Sciatic nerve (tissue), 2 donors: ENCODE results near the gene NT5C1A. TPM values are rescaled to one million over a fixed set of nuclear protein-coding genes. Genes with fewer than 3 reads are reported as not detected.

Experiments
- ATAC-seq: fragments of 200-7000 bp; cut with Tn5 transposase; one replicate; pipeline ENCODE4 v1.9.1; 2020; ENCODE audit warnings: mild to moderate bottlenecking, moderate library complexity
- DNase-seq: peaks from one replicate; pipeline ENCODE4 v3.0.0-alpha.2; 2020; ENCODE audit warnings: low spot score
- intact Hi-C: fragments of 100-400 bp; cut with DNase I; formaldehyde crosslinking; loops from one replicate; pipeline ENCODE4 v1.14.2; 2022
- total RNA-seq: library from RNA; stranded (reverse); fragmentation: NEBNext Ultra II Directional; extraction: Animal tissue kit (Norgen Biotek cat#: 25700); gene quantifications from one replicate; pipeline ENCODE4 v1.2.1, GENCODE V29; 2021
- donor health status: DM: no; HTN: no; CAD: no.
- donor health status: DM: no; HTN: no; CAD: no.

Gene NT5C1A
- 1.4 TPM for total RNA-seq

DNA sequence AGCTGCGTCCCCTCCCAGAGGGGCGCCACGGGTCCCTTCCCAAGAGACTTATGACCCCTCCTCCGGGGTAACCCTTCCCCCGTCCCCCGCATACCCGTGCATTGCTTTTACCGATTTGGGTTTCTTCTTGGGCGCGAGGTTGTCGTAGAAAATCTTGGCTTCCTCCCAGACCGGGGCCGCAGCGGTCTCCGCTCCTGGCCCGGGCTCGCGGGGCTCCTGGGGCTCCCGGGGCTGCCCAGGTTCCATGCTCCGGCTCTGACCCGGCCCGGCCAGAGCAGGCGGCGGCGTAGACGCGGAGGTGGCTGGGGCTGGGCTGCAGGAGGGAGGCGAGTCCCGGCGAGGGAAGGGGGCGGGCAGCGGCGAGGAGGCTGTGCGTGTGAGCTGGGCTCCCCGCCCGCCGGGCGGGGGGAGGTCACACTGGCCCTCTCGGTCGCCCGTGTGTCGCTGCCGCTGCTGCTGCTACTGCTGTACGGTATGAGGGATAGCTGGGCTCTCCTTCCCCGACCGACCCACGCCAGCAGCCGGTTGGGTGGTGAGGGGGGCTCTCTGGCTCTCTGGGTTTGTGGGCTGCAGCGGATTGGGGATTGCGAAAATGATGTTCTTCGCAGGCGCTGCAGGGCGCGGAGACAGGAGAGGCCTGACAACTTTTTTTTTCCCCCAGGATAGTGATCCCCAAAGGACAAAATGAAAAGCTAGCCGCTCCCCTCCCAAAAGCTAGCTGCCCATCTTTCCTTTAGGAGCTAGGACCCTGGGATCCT lies at the start of gene NT5C1A:
NT5C1A (minus strand) TSS at position 315 of the 758 bp plus-strand sequence; CDS start at position 246, 69 bp downstream.
- DNase-seq (no peak), ATAC-seq (peak; percentile 86)
- intact Hi-C loops: no loop called here

DNA sequence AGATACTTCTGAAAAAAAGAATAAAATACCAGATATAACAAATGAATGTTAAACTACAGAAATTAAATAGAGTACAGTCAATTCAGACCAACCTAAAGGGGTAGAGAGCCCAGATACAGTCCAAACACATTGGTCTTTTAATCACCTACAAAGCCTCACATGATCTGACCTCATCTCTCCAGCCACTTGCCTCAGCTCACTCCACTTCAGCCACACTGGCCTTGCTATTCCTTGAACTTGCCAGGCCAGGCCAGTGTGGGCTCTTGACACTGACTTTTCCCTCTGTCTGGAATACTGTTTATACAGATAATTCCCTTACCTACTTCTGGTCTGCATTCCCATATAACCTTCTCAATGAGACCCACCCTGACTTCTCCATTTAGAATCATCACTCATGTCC lies 49.8 kb upstream of the NT5C1A start:
- intact Hi-C loops: loop anchor here (10.0 kb wide), 1 partner anchor 117 kb away; no protein-coding TSS in a partner anchor
- ATAC-seq: no peak
- no peak for DNase-seq

DNA sequence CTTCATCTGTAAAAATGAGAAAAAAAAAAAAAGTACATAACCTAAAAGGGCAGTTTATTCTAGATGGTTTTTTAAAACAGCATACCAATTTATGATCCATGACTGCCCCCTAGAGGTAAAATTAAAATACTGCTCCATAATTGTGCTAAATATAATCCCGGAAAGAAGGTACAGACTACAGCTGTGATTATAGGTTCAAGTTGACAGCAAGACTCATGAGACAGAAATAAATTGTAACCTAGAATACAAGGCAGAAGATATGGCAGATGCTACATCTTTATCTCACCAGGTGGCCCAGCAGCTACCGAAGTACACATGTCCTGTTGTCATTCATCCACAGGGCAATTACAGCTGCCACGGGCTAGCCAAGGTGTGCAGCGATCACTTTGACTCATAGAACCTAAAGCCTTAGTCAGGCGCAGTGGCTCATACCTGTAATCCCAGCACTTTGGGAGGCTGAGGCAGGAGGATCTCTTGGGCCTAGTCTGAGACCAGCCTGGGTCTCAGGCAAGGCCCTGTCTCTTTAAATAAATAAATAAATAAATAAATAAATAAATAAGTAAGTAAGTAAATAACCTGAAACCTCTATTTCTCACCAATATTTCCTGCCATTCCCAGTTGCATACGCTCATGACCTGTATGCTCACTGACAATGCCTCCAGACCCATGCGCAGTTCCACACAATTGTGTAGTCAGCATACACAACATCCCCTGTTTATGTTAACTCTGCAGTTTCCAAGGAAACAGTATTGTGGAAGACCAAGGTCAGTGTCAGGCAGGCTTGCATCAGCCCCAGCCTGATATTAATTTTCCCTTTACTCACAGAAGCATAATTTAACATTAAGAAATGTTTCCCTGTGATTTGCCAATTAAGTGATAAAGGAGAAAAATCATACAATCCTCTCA lies 48.4 kb upstream of the NT5C1A start:
- intact Hi-C loops: loop anchor here (10.0 kb wide), 1 partner anchor 116 kb away; no protein-coding TSS in a partner anchor
- DNase-seq: no peak
- no peak for ATAC-seq

DNA sequence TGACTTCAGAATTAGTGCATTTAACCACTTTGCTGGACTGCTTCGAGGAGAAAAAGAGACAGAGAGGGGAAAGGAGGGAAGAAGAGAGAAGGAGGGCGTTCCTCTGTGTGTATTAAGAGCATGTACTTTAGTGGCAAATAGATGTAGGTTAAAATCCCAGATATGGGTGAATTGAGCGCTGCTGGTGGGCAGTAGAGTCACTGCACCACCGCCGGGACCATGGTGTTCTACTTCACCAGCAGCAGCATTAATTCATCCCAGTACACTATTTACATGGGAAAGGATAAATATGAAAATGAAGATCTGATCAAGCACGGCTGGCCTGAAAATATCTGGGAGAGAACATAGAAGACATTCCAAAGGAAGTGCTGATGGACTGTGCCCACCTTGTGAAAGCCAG lies 45.9 kb upstream of the NT5C1A start:
- DNase-seq: no peak
- ATAC-seq: no peak
- intact Hi-C loops: no loop called here

DNA sequence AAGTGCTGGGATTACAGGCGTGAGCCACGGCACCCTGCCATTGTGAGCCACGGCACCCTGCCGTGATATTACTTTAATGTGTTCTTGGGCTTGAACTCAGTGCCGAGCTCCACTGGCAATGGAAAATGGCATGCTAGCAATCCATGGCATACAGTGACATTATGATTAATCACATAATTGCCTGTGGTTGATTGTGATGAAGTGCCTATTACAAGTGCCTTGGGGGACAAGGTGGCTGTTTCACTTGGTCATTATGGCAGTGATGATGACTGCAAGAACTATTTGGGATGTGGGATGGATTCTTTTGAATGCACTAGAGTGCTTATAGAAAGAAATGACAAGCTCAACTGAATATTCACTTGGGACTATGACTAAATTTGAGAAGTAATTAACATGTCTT lies 41.6 kb upstream of the NT5C1A start:
- DNase-seq (no peak), ATAC-seq (no peak)
- intact Hi-C loops: no loop called here

DNA sequence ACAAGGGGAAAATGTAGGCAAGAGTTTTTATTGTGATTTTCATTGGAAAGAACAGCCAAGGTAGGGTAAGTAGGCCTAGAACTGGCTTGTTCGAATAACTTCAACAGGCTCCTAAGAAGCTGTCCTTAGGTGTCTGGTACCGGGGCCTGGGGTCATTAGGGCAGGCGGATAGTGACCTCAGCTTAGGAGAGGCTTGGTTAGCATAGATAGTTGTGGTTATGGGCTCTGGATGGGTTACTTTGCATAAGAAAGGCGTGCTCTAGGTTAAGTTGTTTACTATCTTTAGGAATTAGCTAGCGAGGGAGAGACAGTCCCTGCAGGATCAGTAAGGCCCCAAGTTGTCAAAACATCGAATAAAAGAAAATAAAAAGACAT lies 40.0 kb upstream of the NT5C1A start:
- DNase-seq (no peak), ATAC-seq (no peak)
- intact Hi-C loops: no loop called here

DNA sequence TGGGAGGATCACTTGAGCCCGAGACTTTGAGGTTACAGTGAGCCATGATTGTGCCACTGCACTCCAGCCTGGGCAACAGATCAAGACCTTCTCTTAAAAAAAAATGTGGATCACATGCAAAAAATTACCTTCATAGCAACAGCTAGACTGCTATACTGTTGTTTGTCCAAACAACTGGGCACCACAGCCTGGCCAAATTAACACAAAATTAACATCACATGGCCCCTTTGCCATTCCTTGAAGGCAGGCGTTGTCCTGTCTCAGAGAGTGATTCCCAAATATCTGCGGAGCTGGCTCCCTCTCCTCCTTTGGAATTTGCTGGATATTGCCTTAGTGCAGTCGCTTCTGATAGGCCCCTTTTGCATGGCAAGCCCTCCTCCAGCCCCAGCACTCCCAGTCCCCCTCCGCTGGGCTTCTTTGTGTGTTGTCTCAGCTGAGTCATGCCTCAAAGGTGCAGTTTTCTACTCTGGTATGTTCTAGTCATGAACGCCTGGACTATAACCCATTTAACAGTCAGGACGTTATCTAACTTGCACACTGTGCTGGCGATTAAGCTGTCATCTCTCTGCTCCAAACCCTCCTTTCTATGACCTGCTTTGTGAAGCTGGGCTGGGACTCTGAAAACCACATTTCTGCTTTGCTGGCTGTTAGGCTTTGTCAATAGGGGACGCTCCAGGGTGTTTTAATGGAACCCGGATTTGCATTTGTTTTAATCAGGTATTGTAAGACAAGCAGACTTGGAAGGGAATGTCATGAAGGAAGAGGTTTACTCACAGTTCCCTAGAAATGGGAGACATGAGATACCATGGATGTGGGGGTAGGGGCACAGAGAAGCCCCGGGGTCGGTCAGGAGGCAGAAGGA lies 39.4 kb upstream of the NT5C1A start:
- no peak for ATAC-seq
- no peak for DNase-seq
- intact Hi-C loops: no loop called here

DNA sequence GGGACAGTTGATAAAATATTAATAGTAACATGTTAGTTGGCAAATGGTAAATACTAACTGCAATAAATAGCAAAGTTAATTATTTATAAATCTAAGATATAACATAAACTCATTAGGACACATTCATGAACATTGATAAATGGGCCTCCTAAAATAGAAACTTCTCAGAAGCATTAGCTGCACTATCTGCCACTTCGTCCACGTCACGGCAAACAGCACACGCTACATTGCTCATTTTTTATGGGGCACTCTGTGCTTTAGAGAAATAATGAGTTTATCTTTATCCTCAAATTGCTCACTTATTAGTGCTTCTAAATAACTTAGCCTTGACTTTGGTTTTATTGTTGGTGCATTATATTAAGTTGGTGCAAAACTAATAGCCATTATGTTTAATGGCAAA lies 35.6 kb upstream of the NT5C1A start:
- intact Hi-C loops: no loop called here
- ATAC-seq (no peak), DNase-seq (no peak)

DNA sequence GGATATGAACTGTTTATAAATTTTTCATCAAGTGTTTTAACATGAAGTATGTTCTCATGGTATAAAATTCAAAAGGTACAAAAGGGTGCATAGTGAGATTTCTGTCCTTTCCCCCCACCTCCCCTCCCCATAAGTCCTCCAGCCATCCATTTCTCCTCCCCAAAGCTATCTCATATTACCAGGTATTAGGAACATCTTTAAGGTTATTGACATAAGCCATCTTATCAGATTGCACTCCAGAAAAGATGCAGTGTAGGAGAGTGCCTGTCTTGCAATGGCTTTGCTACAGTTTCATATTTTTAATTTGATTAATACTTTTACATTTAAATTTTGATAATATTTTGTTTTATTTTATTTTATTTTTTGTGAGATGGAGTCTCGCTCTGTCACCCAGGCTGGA lies 32.9 kb upstream of the NT5C1A start:
- intact Hi-C loops: loop anchor here (5.0 kb wide), 1 partner anchor 1517 kb away; no protein-coding TSS in a partner anchor
- no peak for DNase-seq
- no peak for ATAC-seq

DNA sequence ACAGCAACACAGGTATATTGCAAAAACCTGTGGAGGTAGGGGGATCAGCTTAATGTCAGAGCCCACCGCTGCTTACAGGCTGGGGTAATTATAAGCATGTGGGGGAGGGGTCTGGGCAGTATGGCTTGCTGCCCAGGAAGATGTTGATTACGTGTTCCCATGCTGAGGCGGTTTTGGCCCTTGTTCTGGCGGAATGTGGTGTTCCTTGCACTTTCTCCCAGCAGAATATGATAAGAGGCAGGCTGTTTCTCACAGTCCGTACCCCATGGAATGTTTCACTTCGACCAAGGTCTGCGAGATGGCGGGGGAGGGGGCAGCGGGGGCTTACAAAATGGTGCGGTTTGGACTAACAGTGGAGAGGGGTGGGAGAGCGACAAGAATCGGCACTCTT lies 29.1 kb upstream of the NT5C1A start:
- ATAC-seq (peak; percentile 57), DNase-seq (no peak)
- intact Hi-C loops: loop anchor here (5.0 kb wide), 1 partner anchor 1514 kb away; no protein-coding TSS in a partner anchor

DNA sequence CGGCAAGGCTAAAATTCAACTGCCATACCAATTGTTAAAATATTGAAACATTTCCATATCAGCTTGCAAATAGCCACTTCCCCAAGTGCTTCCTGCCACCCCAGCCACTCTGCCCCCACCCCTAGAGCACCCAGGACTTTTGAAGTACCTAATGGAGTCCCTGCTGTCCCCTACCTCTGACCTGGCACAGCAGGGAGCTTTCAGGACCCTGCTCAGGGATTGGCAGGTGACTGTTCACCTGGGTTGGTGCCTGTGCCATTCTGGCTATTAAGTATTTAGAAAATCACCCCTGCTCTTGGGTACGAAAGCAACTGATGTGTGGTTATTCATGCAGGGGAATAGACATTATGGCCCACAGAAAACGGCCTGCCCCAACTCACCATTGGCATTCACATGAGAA lies 28.4 kb upstream of the NT5C1A start:
- ATAC-seq: no peak
- no peak for DNase-seq
- intact Hi-C loops: loop anchor here (5.0 kb wide), 1 partner anchor 1513 kb away; no protein-coding TSS in a partner anchor

DNA sequence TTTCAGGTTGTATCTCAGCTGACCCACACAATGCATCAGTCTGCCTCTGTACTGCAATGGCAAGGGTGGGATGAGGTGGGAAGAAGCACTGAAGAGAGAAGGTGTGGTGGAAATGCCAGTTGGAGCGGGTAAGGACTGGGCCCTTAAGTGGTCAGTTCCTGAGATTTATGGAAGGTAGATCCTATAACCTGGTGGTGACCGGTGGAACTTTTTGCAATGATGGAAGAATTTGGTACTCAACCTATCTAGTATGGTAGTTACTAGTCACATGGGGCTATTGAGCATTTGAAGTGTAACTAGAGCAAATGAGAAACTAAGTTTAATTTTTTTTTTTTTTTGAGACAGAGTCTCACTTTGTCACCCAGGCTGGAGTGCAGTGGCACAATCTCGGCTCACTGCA lies 27.5 kb upstream of the NT5C1A start:
- intact Hi-C loops: no loop called here
- no peak for DNase-seq
- ATAC-seq: no peak

DNA sequence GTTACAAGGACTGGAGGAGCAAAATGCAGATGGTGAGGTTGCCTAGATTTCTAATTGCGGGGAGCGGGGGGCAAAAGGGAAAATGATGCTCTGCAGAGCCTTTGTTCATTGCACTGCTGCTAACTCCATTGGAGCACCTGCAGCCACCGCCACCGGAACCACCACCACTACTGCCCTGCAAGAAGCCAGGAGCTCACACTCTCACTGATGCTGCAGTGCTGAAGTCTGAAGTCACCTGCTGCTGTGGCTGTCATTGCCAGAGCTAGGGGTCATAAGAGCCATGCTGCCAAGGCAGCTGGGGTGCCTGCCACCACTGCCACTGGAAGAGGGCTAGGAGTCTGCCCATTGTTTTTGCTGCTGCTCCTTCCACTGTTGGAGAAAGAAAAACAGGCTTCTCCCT lies 26.7 kb upstream of the NT5C1A start:
- DNase-seq (no peak), ATAC-seq (no peak)
- intact Hi-C loops: no loop called here

DNA sequence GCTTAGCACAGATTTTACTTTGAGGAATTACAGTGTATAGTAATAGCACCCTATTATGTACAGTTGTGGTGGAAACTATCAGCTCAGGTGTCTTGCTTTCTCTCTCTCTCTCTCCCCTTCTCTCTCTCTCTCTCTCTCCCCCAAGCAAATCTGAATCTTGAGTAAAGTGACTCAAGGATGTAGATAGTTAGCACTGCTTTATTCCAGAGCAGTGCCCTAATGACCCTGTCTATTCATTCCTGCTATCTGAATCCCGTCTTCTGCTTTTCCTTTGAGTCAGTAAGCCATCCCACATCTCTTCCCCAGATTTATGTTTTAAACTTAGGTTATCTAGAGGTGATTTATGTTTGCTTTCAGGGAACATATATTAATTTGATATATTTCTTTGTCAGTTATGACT lies 24.5 kb upstream of the NT5C1A start:
- intact Hi-C loops: no loop called here
- DNase-seq: no peak
- no peak for ATAC-seq

DNA sequence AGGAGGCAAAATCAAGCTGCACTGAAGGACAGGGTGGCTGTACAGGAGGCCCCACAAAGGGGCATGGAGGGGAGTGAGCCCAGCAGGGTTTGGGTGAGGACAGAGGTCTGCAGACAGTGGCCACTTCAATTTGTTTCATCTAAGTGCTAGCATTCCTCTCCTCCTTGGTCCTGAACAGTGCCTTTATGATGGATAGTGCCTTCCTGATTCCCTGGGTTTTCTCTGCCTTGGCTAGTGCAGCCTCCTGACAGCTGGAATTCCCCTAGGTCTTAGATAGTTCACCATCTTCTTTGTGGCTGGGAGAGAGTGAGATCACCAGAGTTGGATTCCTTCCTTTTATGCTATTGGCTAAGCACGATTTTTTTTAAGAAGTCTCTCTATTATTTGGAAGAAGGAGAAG lies 23.1 kb upstream of the NT5C1A start:
- no peak for DNase-seq
- intact Hi-C loops: no loop called here
- no peak for ATAC-seq

DNA sequence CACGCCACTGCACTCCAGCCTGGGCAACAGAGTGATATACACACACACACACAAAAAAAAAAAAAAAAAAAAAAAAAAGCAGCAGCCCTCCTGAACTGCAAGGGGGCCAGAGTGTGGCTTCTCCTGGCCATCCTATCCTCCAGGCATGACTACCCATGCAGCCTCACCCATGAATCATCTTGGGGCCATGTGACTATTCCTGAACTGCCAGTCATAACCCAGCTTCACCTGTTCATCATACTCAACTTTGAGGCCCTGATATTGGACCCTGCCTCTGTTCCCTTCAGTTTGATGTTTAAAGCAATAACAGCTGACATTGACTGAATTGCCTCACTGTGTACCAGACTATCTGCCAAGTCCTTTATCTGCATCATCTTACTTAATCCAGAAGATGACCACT lies 22.1 kb upstream of the NT5C1A start:
- intact Hi-C loops: no loop called here
- no peak for DNase-seq
- no peak for ATAC-seq

DNA sequence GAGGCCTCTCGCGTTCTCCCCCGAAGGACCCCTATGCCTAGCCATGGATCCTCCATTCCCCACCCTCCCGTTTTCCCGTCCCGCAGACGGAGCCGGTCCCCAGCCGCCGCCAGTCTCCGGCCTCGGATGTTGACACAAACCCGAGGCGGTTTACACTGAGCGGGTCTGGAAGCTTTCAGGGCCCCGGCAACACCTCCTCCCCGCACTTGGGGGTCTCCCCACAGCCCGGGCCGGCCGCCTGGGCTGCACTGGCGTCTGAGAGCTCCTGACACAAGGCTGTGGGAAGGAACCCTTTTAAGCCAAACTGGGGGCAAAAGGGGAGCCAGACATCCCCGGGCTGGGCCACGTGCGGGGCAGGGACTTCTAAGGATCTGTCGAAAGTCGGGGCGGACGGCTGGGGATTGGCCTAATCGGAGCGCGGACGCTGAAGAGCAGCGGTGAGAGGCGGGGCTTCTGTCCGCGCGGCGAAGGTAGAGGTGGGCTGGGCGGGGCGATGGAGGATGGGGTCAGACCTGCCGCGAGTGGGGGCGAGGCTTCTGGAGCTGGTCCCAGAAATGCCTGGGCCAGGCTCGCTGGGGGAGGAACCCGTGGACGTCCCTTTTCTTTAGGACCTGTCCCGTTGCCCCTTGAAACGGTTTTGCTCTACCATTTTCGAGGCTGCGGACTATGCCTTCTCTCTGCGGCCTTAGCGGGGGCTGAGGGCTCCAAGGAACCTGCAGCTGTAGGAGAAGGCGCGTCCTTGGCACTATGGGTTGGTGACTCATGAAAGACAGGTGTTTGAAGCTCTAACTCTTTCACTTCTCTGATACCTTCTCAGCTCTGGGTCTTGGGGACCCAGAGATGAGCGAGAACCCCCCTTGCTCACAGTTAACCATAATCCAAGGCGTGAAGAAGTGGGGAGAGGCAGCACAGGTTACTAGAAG lies 20.5 kb upstream of the NT5C1A start:
- peak; percentile 30 for ATAC-seq
- DNase-seq: no peak
- intact Hi-C loops: no loop called here
